ENCODE data around the gene SH2D3C. TPM values are rescaled to one million over a fixed set of nuclear protein-coding genes. Genes with fewer than 3 reads are reported as not detected.

The SH2D3C gene
- total and polyA plus RNA-seq, 2 of the 4 experiments (the other 2 are of a cell fraction): under 0.01 to 0.24 TPM

DNA sequence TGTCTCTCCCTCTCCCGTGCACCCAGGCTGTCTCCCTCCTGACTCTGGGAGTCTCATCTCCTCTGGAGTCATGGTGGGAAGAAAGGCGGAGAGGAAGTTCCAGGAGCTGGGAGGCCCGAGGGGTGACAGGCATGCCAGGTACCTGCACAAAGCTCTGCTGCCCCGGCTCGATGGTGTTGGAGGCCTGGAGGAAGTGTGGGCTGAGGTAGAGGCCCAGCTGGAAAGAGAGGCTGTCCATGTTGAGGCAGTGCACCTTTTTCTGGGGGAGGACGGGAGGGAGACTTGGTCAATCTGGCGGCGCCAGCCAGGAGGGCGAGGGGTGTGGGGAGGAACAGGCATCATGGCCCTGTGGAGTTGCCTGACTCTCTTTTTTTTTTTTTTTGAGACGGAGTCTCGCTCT, 40.1 kb upstream of the SH2D3C start:
- no peak overlapping the region for H4K91ac ChIP-seq (ENCODE audit: insufficient read depth, low read depth, low read length)
- H3K27me3 ChIP-seq (ENCODE audit: control insufficient read depth, insufficient read depth, low read length): no peaks in the 10 kb centered on the region
- H2AK5ac ChIP-seq (ENCODE audit: low read depth, low read length): no peak overlapping the region
- H3K4me2 ChIP-seq (ENCODE audit: low read depth, low read length): no peak overlapping the region
- in situ Hi-C loops (cut with MboI; ENCODE audit: low sequenced_read_pairs): no loop called here
- H2BK15ac ChIP-seq (ENCODE audit: low read depth, low read length): no peak overlapping the region
- BruUV-seq (replicated peaks): no TSS peak
- no peak overlapping the region for H3K9ac ChIP-seq (ENCODE audit: low read depth, low read length)
- POLR2A ChIA-PET (ENCODE audit: unreplicated experiment): interaction anchor here (0.6 kb wide), 1 partner anchor 14 kb away, joined by 5 read pairs; no protein-coding TSS in a partner anchor
- H4K8ac ChIP-seq (ENCODE audit: low read depth in 2 of 2, low read length in 2 of 2): no peak overlapping the region
- TF ChIP-seq BHLHE40 (IDR thresholded peaks at IDR 0.05; ENCODE audit: low read depth, low read length) (no peak), SMC3 (IDR thresholded peaks at IDR 0.05; ENCODE audit: low read depth, low read length) (no peak), NFE2L2 (IDR thresholded peaks at IDR 0.05; ENCODE audit: low read depth, low read length) (no peak), CEBPB (IDR thresholded peaks at IDR 0.05; ENCODE audit: low read depth, low read length) (no peak), RAD21 (IDR thresholded peaks at IDR 0.05; ENCODE audit: low read length) (no peak), MAFK (IDR thresholded peaks at IDR 0.05; ENCODE audit: low read depth, low read length) (no peak), RCOR1 (IDR thresholded peaks at IDR 0.05; ENCODE audit: insufficient replicate concordance, low read length) (no peak), POLR2A (IDR thresholded peaks at IDR 0.05; ENCODE audit: low read depth, low read length) (no peak), CHD1 (IDR thresholded peaks at IDR 0.05; ENCODE audit: low read depth, low read length) (no peak), RFX5 (IDR thresholded peaks at IDR 0.05; ENCODE audit: low read depth, low read length) (no peak), MAZ (IDR thresholded peaks at IDR 0.05; ENCODE audit: borderline replicate concordance, low read depth, low read length) (no peak), MXI1 (IDR thresholded peaks at IDR 0.05; ENCODE audit: borderline replicate concordance, low read depth, low read length) (no peak), FOS (IDR thresholded peaks at IDR 0.05; ENCODE audit: low read depth, low read length) (no peak)
- TF ChIP-seq, protein P1, sequence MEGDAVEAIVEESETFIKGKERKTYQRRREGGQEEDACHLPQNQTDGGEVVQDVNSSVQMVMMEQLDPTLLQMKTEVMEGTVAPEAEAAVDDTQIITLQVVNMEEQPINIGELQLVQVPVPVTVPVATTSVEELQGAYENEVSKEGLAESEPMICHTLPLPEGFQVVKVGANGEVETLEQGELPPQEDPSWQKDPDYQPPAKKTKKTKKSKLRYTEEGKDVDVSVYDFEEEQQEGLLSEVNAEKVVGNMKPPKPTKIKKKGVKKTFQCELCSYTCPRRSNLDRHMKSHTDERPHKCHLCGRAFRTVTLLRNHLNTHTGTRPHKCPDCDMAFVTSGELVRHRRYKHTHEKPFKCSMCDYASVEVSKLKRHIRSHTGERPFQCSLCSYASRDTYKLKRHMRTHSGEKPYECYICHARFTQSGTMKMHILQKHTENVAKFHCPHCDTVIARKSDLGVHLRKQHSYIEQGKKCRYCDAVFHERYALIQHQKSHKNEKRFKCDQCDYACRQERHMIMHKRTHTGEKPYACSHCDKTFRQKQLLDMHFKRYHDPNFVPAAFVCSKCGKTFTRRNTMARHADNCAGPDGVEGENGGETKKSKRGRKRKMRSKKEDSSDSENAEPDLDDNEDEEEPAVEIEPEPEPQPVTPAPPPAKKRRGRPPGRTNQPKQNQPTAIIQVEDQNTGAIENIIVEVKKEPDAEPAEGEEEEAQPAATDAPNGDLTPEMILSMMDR (conservative IDR thresholded peaks at IDR 0.05; ENCODE audit: low read depth, low read length): no peak
- TF ChIP-seq, protein P2, sequence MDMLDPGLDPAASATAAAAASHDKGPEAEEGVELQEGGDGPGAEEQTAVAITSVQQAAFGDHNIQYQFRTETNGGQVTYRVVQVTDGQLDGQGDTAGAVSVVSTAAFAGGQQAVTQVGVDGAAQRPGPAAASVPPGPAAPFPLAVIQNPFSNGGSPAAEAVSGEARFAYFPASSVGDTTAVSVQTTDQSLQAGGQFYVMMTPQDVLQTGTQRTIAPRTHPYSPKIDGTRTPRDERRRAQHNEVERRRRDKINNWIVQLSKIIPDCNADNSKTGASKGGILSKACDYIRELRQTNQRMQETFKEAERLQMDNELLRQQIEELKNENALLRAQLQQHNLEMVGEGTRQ (IDR thresholded peaks at IDR 0.05; ENCODE audit: low read depth, low read length): no peak
- TF ChIP-seq, protein P3, sequence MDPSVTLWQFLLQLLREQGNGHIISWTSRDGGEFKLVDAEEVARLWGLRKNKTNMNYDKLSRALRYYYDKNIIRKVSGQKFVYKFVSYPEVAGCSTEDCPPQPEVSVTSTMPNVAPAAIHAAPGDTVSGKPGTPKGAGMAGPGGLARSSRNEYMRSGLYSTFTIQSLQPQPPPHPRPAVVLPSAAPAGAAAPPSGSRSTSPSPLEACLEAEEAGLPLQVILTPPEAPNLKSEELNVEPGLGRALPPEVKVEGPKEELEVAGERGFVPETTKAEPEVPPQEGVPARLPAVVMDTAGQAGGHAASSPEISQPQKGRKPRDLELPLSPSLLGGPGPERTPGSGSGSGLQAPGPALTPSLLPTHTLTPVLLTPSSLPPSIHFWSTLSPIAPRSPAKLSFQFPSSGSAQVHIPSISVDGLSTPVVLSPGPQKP (IDR thresholded peaks at IDR 0.05; ENCODE audit: borderline replicate concordance, low read depth, low read length): no peak
- peaks cover 7 to 22% of the 10 kb centered on the region in 2 experiments; a peak in 2 of 4 replicates for H3K79me1 ChIP-seq (ENCODE audit: low read depth in 1 of 2, low read length in 2 of 2)
- H3K9me1 ChIP-seq (ENCODE audit: insufficient read depth, low read length): no peaks in the 10 kb centered on the region; the same call in 1 of the 2 replicates
- no peak overlapping the region for H3K56ac ChIP-seq (ENCODE audit: extremely low read depth, insufficient read depth, low read length)
- H3K18ac ChIP-seq (ENCODE audit: low read depth, low read length): no peak overlapping the region
- H2BK120ac ChIP-seq (ENCODE audit: low read depth, low read length): no peak overlapping the region
- CTCF ChIA-PET: no interaction called here
- 0 out of 2 replicates have a peak, but pooled peaks cover 5% of the 10 kb centered on the region for H4K20me1 ChIP-seq (ENCODE audit: insufficient read depth, low read length)
- 91% methylated on average over 3 of the region's 11 CpGs; no CpG with 5 or more reads in 1 of the 2 experiments for WGBS, 2 experiments (ENCODE audit: extremely low coverage in 2 of 2, insufficient read length in 1 of 2)
- H2AK9ac ChIP-seq (replicated peaks; ENCODE audit: low read depth, low read length, poor library complexity): no peak overlapping the region
- no peak overlapping the region for H3K14ac ChIP-seq (replicated peaks; ENCODE audit: low read depth, low read length)
- H2BK5ac ChIP-seq (ENCODE audit: low read depth, low read length, poor library complexity, severe bottlenecking): no peak overlapping the region
- DNase-seq (no peak), ATAC-seq (ENCODE audit: low read depth) (no peak)
- dilution Hi-C loops (cut with HindIII; ENCODE audit: low sequenced_read_pairs, unreplicated experiment): no loop called here
- no peak overlapping the region for H3K23ac ChIP-seq (ENCODE audit: low read depth, low read length)
- no peak overlapping the region for H4K5ac ChIP-seq (ENCODE audit: low read depth, low read length)
- H3K4ac ChIP-seq (ENCODE audit: low read depth, low read length): no peak overlapping the region
- peaks cover 61% of the 10 kb centered on the region for H3K36me3 ChIP-seq (ENCODE audit: control insufficient read depth, insufficient read depth, low read length)
- H3K27ac ChIP-seq (ENCODE audit: insufficient read depth, low read length): no peak overlapping the region
- intact Hi-C loops (cut with micrococcal nuclease): no loop called here
- peak overlapping the region; percentile 11 for H2AFZ ChIP-seq (replicated peaks; ENCODE audit: low read length, poor library complexity)
- no peak overlapping the region for H3K4me3 ChIP-seq (ENCODE audit: insufficient read depth, low read depth, low read length)
- H3K9me3 ChIP-seq (ENCODE audit: control insufficient read depth, insufficient read depth, low read length): no peaks in the 10 kb centered on the region
- H3K4me1 ChIP-seq (ENCODE audit: control insufficient read depth, insufficient read depth, low read length): peaks cover 11% of the 10 kb centered on the region; the same call in 1 of the 2 replicates
- no peak overlapping the region for H2BK20ac ChIP-seq (ENCODE audit: low read depth, low read length)

Data from IMR-90 (cell line).